K562 (cell line): Measurements from ENCODE around the gene ZNRD2. TPM values are rescaled to one million over a fixed set of nuclear protein-coding genes. Genes with fewer than 3 reads are reported as not detected.

Experiments used
- ATAC-seq: fragments of 200-7000 bp; cut with Tn5 transposase; 3 replicates; pipeline ENCODE4 v1.9.1; 2020; ENCODE audit warnings: moderate library complexity
- BruUV-seq: library from RNA; stranded (reverse); fragments of 400-500 nt; replicated peaks from 2 replicates; lab custom pipeline; 2021; lab: Mats Ljungman, UMichigan
- CTCF ChIA-PET: fragments of 300-600 bp; formaldehyde crosslinking; extraction: SDS; loops from one replicate; lab custom pipeline; 2021; ENCODE audit warnings: low intra/inter-chr PET ratio; lab: Yijun Ruan, JAX
- POLR2A ChIA-PET: fragments of 300-600, 350-650 bp; sonication (Branson Sonifier 250); formaldehyde crosslinking; extraction: SDS; loops from one replicate; lab custom pipeline; 2021; ENCODE audit warnings: antibody characterized with exemption, inconsistent platforms; lab: Yijun Ruan, JAX
- DNase-seq, 4 experiments: peaks; one replicate each; pipeline versions ENCODE4 v3.0.0 to v3.0.0-alpha.2; 2011 to 2018; ENCODE audit warnings: low spot score in 3 of 4, mixed read lengths in 3 of 4; ENCODE audit errors: extremely low read depth in 1 of 4
- FAIRE-seq: peaks from 2 replicates; lab custom pipeline; 2011; peaks lifted over from hg19 to GRCh38; lab: Jason Lieb, UNC
- H2AFZ ChIP-seq: 2 replicates; pipeline ENCODE4 v1.6.0; 2011; ENCODE audit warnings: low read depth, low read length, control low read depth, inconsistent platforms
- H3K27ac ChIP-seq: fragments of 200-600 bp; 3 replicates; pipeline ENCODE4 v1.8.0; 2011; ENCODE audit warnings: low read depth, mild to moderate bottlenecking, control low read depth, inconsistent platforms, low read length, moderate library complexity, mixed read lengths; ENCODE audit errors: extremely low read depth
- H3K27me3 ChIP-seq, 2 experiments: fragments of 300-600 bp in 1 of 2; 2 replicates in 1 of 2; 3 replicates in 1 of 2; pipeline versions ENCODE4 v1.6.0 to v1.8.0; 2011; ENCODE audit warnings: inconsistent platforms in 2 of 2, low read length in 2 of 2, mild to moderate bottlenecking in 1 of 2, mixed read lengths in 1 of 2, moderate library complexity in 1 of 2; ENCODE audit not compliant: control insufficient read depth in 2 of 2, insufficient read depth in 2 of 2
- H3K36me3 ChIP-seq: fragments of 300-600 bp; 3 replicates; pipeline ENCODE4 v1.8.0; 2011; ENCODE audit warnings: mild to moderate bottlenecking, low read length, inconsistent platforms; ENCODE audit not compliant: control insufficient read depth, insufficient read depth
- H3K4me1 ChIP-seq, 2 experiments: fragments of 200-600 bp in 1 of 2; replicated peaks in 1 of 2; 2 replicates in 1 of 2; 3 replicates in 1 of 2; pipeline versions ENCODE4 v1.5.1 to v1.8.0; 2011; ENCODE audit warnings: inconsistent platforms in 2 of 2, low read length in 2 of 2, mild to moderate bottlenecking in 1 of 2, mixed read lengths in 1 of 2, moderate library complexity in 1 of 2; ENCODE audit not compliant: control insufficient read depth in 2 of 2, insufficient read depth in 2 of 2
- H3K4me2 ChIP-seq: 2 replicates; pipeline ENCODE4 v1.6.1; 2011; ENCODE audit warnings: low read length, control low read depth, inconsistent platforms, mixed read lengths; ENCODE audit not compliant: insufficient read depth
- H3K4me3 ChIP-seq: fragments of 200-600 bp; sonication (generic), shearing (Covaris generic); 2 replicates; pipeline ENCODE4 v1.5.1; 2016; ENCODE audit warnings: control low read depth, inconsistent platforms
- H3K79me2 ChIP-seq: fragments of 200-600 bp; 3 replicates; pipeline ENCODE4 v1.8.0; 2011; ENCODE audit warnings: low read length, inconsistent platforms; ENCODE audit not compliant: control insufficient read depth, insufficient read depth
- H3K9ac ChIP-seq, 2 experiments: 2 replicates each; pipeline versions ENCODE4 v1.6.0 to v1.6.1; 2011; ENCODE audit warnings: low read depth in 2 of 2, low read length in 2 of 2, control low read depth in 1 of 2, inconsistent platforms in 1 of 2, mild to moderate bottlenecking in 1 of 2, mixed read lengths in 1 of 2; ENCODE audit not compliant: insufficient read depth in 1 of 2
- H3K9me1 ChIP-seq: one replicate; pipeline ENCODE4 v1.6.0; 2011; ENCODE audit warnings: inconsistent platforms, mild to moderate bottlenecking, low read length, moderate library complexity; ENCODE audit not compliant: control insufficient read depth, insufficient read depth
- H3K9me3 ChIP-seq: replicated peaks from 2 replicates; pipeline ENCODE4 v1.5.1; 2011; ENCODE audit warnings: low read depth, low read length, inconsistent platforms; ENCODE audit not compliant: control insufficient read depth, insufficient read depth
- H4K20me1 ChIP-seq: replicated peaks from 2 replicates; pipeline ENCODE4 v1.6.1; 2011; ENCODE audit warnings: low read length, inconsistent platforms, mixed read lengths; ENCODE audit not compliant: control insufficient read depth, insufficient read depth
- POLR2G ChIP-seq: fragments of 200-400 bp; formaldehyde crosslinking; IDR thresholded peaks from 2 replicates; pipeline ENCODE4 v1.6.1; 2017; ENCODE audit warnings: low read depth, mild to moderate bottlenecking, antibody characterized with exemption, low read length, moderate library complexity
- RBFOX2 ChIP-seq: fragments of 200-400 bp; formaldehyde crosslinking; IDR thresholded peaks from 2 replicates; pipeline ENCODE4 v1.6.1; 2017; ENCODE audit warnings: low read depth, mild to moderate bottlenecking, low read length, moderate library complexity
- SRSF9 ChIP-seq: fragments of 200-400 bp; formaldehyde crosslinking; IDR thresholded peaks from 2 replicates; pipeline ENCODE4 v1.6.1; 2017; ENCODE audit warnings: low read depth, low read length, borderline replicate concordance
- WGBS: fragments of 100-300 bp; shearing (Covaris generic); methylation state at CpG from one replicate; pipeline ENCODE4 v1.1.6; 2016; ENCODE audit warnings: low coverage, mixed read lengths; ENCODE audit not compliant: insufficient coverage; ENCODE audit errors: missing lambda C conversion rate; 5-methylcytosine and 5-hydroxymethylcytosine counted together
- in situ Hi-C: fragments of 300-500 bp; cut with MboI; formaldehyde crosslinking; loops from 4 replicates; pipeline ENCODE4 v1.15.0; 2018; ENCODE audit warnings: inconsistent platforms, mixed read lengths
- intact Hi-C: fragments of 100-400 bp; cut with micrococcal nuclease; formaldehyde crosslinking; loops from 2 replicates; pipeline ENCODE4 v1.14.2; 2022
- polyA plus RNA-seq, 8 experiments: library from polyadenylated mRNA; depleted of rRNA in 4 of 8; stranded (reverse) in 5 of 8; unstranded in 3 of 8; fragments of >200 nt; fragmentation: Nextera tagmentation in 2 of 8; fragmentation: Illumina TruSeq in 1 of 8; extraction: Ambion mirVana in 2 of 8; extraction: Trizol in 1 of 8; gene quantifications; 2 replicates each; pipeline versions ENCODE4 v1.2.1 to v1.2.3, GENCODE V29; 2011 to 2014; ENCODE audit warnings: inconsistent platforms in 1 of 8, missing spikeins in 1 of 8
- total RNA-seq, 7 experiments: library from RNA; depleted of rRNA in 6 of 7; stranded (reverse); fragments of >200 nt in 6 of 7; fragmentation: Illumina TruSeq in 2 of 7; extraction: Trizol in 2 of 7; gene quantifications; 2 replicates each; pipeline versions ENCODE4 v1.2.1 to v1.2.3, GENCODE V29; 2011 to 2021; ENCODE audit warnings: low replicate concordance in 1 of 7
- TF ChIP-seq, protein P1 (sequence below): fragments of 450-650 bp; IDR thresholded peaks from 2 replicates; pipeline ENCODE4 v1.6.1; 2016; ENCODE audit warnings: borderline replicate concordance

Gene ZNRD2
- total and polyA plus RNA-seq, 9 of the 15 experiments (the other 6 are each of a cell fraction or from before 2014, with no cell fraction given): 13.4 to 129 (median 60.4) TPM

DNA sequence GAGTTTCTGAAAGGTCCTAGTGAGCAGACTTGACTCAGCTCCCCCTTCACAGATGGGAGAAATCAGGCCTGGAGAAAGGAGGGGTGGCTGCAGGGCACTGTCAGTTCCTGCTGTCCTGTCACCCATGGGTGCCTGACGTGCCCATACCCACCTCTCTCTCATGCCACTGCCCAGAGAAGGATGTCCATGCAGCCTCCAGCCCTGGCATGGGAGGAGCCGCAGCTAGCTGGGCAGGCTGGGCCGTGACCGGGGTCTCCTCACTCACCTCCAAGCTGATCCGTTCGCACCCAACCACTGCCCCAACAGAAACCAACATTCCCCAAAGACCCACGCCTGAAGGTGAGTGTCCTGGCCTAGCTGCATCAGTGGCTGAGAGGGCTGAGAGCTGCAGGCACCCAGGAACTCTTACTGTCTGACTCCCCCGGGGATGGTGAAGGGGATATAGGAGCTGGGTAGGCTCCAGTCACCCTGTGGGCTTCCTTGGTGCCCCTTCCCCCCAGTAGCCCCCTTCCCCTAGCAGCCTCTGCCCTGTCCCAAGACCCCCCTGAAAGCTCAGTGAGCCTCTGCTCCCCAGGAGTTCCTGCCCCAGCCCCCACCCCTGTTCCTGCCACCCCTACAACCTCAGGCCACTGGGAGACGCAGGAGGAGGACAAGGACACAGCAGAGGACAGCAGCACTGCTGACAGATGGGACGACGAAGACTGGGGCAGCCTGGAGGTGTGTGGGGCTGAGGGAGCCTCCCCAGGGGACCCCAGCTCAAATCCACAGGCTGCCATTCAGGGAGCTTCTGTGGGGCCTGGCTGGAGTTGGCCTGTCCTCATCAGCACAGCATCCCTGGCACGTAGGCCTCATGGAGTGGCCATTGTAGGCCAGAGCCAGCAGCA, 33.6 kb upstream of the ZNRD2 start:
- Histone ChIP-seq H3K9me1 (no peaks in the 10 kb centered on the region), H2AFZ (no peak overlapping the region), H3K27ac (no peak overlapping the region), H3K27me3 (no peaks in the 10 kb centered on the region), H3K4me3 (no peak overlapping the region), H3K36me3 (peaks cover 68% of the 10 kb centered on the region; the same call in 2 of the 3 replicates), H4K20me1 (0 out of 2 replicates have a peak, but pooled peaks cover 1% of the 10 kb centered on the region), H3K9ac (0 out of 4 replicates have a peak overlapping the region, but pooled peaks of 1 of the 2 experiments have one; percentile 41), H3K4me2 (no peak overlapping the region), H3K79me2 (no peaks in the 10 kb centered on the region; the same call in 2 of the 3 replicates), H3K4me1 (peaks cover 8 to 50% of the 10 kb centered on the region in 2 experiments), H3K9me3 (no peaks in the 10 kb centered on the region)
- 88% methylated on average over 12 of the region's 12 CpGs for WGBS
- TF ChIP-seq, protein P1, sequence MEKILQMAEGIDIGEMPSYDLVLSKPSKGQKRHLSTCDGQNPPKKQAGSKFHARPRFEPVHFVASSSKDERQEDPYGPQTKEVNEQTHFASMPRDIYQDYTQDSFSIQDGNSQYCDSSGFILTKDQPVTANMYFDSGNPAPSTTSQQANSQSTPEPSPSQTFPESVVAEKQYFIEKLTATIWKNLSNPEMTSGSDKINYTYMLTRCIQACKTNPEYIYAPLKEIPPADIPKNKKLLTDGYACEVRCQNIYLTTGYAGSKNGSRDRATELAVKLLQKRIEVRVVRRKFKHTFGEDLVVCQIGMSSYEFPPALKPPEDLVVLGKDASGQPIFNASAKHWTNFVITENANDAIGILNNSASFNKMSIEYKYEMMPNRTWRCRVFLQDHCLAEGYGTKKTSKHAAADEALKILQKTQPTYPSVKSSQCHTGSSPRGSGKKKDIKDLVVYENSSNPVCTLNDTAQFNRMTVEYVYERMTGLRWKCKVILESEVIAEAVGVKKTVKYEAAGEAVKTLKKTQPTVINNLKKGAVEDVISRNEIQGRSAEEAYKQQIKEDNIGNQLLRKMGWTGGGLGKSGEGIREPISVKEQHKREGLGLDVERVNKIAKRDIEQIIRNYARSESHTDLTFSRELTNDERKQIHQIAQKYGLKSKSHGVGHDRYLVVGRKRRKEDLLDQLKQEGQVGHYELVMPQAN: no peak
- TF ChIP-seq RBFOX2 (peak; percentile 35), POLR2G (peak; percentile 52), SRSF9 (no peak)
- FAIRE-seq (no peak), ATAC-seq (no peak), DNase-seq (no peak)
- ChIA-PET POLR2A (interaction anchor here (0.5 to 6.5 kb wide), 8 partner anchors 10 to 117 kb away, joined by 3 to 48 read pairs (median 6); partner anchors contain the start of genes MALAT1, NEAT1 and SCYL1), CTCF (no interaction called here)
- no TSS peak for BruUV-seq
- in situ Hi-C loops: no loop called here
- intact Hi-C loops: no loop called here
